Naive thymus-derived CD8-positive, alpha-beta T cell (primary cell): ENCODE data around the gene TJP2. TPM values are rescaled to one million over a fixed set of nuclear protein-coding genes. Genes with fewer than 3 reads are reported as not detected.

ENCODE experiments used
- ATAC-seq, 2 donors: fragments of 150-1000 bp; cut with Tn5 transposase in 1 of 2; sonication (Bioruptor Pico), chemical (Tn5 transposase) in 1 of 2; 1 replicate in 1 of 2; 2 replicates in 1 of 2; pipeline ENCODE4 v1.10.0; 2021; ENCODE audit warnings: mild to moderate bottlenecking in 2 of 2, moderate library complexity in 2 of 2
- POLR2A ChIA-PET: fragments of 350-600 bp; sonication (Branson Sonifier 250); formaldehyde crosslinking; loops from one replicate; lab custom pipeline; 2021; ENCODE audit warnings: antibody characterized with exemption; lab: Charles Lee
- DNase-seq, 10 donors: peaks; one replicate each; pipeline versions ENCODE4 v3.0.0 to v3.0.0-alpha.2; 2020 to 2022
- H3K27ac Mint-ChIP-seq, 10 donors: one replicate each; pipeline ENCODE4 v1.8.0; 2020 to 2022; ENCODE audit warnings: mild to moderate bottlenecking in 10 of 10, mixed read lengths in 10 of 10, moderate library complexity in 4 of 10, inconsistent platforms in 1 of 10
- H3K27me3 Mint-ChIP-seq, 5 donors: one replicate each; pipeline ENCODE4 v1.8.0; 2021 to 2022; ENCODE audit warnings: mixed read lengths in 5 of 5
- H3K36me3 Mint-ChIP-seq, 3 donors: one replicate each; pipeline ENCODE4 v1.8.0; 2020 to 2022; ENCODE audit warnings: mixed read lengths in 3 of 3, mild to moderate bottlenecking in 2 of 3, inconsistent platforms in 1 of 3
- H3K4me1 Mint-ChIP-seq, 4 donors: one replicate each; pipeline ENCODE4 v1.8.0; 2021 to 2022; ENCODE audit warnings: mixed read lengths in 4 of 4
- H3K4me3 Mint-ChIP-seq, 10 donors: one replicate each; pipeline ENCODE4 v1.8.0; 2020 to 2022; ENCODE audit warnings: mild to moderate bottlenecking in 10 of 10, mixed read lengths in 10 of 10, moderate library complexity in 6 of 10, inconsistent platforms in 1 of 10
- H3K9me3 Mint-ChIP-seq, 9 donors: one replicate each; pipeline ENCODE4 v1.8.0; 2020 to 2022; ENCODE audit warnings: mixed read lengths in 9 of 9, mild to moderate bottlenecking in 3 of 9, inconsistent platforms in 1 of 9, moderate library complexity in 1 of 9
- polyA plus RNA-seq, 3 donors: library from polyadenylated mRNA; unstranded; fragments of 300-500 nt; fragmentation: Illumina TruSeq; gene quantifications; one replicate each; pipeline ENCODE4 v1.2.3, GENCODE V29; 2021
- total RNA-seq, 8 experiments: library from RNA in 2 of 8; stranded (reverse) in 2 of 8; gene quantifications; one replicate each; pipeline ENCODE4 v1.2.3 and lab custom pipeline; 2021 to 2026

Gene TJP2
- total and polyA plus RNA-seq, 5 experiments from 2014 or later: 0.14 to 4.2 (median 2.2) TPM; not detected in 1

GRCh38 chr9:69317894-69318293 lies 143.8 kb downstream of the TJP2 start:
- no peak for ATAC-seq
- no peaks in the 10 kb centered on the region for H3K4me1 Mint-ChIP-seq

GRCh38 chr9:69319324-69320025 lies 145.4 kb downstream of the TJP2 start:
- POLR2A ChIA-PET: no interaction called here
- Mint-ChIP-seq H3K4me3 (no peak overlapping the region), H3K4me1 (peaks cover 0 to 2% (median 1%) of the 10 kb centered on the region in 4 donors), H3K27ac (no peak overlapping the region), H3K36me3 (no peaks in the 10 kb centered on the region), H3K9me3 (peaks cover 0 to 3% (median 0%) of the 10 kb centered on the region in 9 donors), H3K27me3 (peaks cover 13 to 35% (median 27%) of the 10 kb centered on the region in 5 donors)
- ATAC-seq (no peak), DNase-seq (no peak)

More at GRCh38 chr9:69317894-69318293, 143.8 kb downstream of the TJP2 start:
- Mint-ChIP-seq H3K9me3 (peaks cover 0 to 14% (median 11%) of the 10 kb centered on the region in 9 donors), H3K27ac (no peak overlapping the region), H3K27me3 (peaks cover 9 to 33% (median 17%) of the 10 kb centered on the region in 5 donors), H3K4me3 (no peak overlapping the region), H3K36me3 (peaks cover 0 to 12% (median 4%) of the 10 kb centered on the region in 3 donors)
- no peak for DNase-seq
- POLR2A ChIA-PET: no interaction called here

DNA sequence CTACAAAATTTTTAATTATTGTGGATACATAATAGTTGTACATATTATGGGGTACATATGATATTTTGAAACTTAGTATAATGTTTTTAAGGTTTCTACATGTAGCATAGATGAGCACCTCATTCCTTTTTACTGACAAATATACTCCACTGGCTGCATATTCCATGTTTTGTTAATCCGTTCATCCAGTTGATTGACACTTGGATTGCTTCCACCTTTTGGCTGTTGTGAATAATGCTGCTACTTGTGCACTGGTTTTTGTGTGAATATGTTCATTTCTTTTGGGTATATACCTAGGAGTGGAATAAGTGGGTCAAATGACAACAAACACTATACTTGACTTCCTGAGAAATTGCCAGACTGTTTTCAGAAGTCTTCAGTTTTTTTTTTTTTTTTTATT lies 148.2 kb downstream of the TJP2 start:
- H3K4me3 Mint-ChIP-seq: no peak overlapping the region
- ATAC-seq (no peak), DNase-seq (no peak)
- H3K27ac Mint-ChIP-seq: no peak overlapping the region
- peaks cover 0 to 3% (median 0%) of the 10 kb centered on the region in 9 donors for H3K9me3 Mint-ChIP-seq
- no peaks in the 10 kb centered on the region for H3K36me3 Mint-ChIP-seq
- H3K27me3 Mint-ChIP-seq: peaks cover 12 to 46% (median 38%) of the 10 kb centered on the region in 5 donors
- POLR2A ChIA-PET: no interaction called here
- peaks cover 0 to 10% (median 6%) of the 10 kb centered on the region in 4 donors for H3K4me1 Mint-ChIP-seq

DNA sequence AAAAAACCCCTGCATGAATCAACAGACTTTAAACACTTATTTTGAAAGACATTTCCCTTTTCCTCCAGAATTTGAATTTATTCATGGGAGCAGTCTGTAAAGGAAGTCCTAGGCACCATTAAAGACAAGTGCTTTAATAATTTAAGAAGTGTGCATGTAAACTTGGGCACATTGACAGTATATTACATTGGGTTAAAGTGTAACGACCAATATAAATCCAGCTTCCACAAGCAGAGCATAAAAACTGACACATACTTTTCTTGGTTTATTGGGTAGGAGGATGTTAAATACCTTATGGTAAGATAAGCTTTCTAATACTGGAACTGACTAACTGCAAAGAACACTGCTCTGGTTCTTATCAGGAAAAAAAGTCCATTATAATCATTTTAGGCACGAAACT lies 149.8 kb downstream of the TJP2 start:
- H3K4me3 Mint-ChIP-seq: peak overlapping the region in 1 of 10 donors; percentile 27
- H3K36me3 Mint-ChIP-seq: no peaks in the 10 kb centered on the region
- H3K27ac Mint-ChIP-seq: no peak overlapping the region
- peaks cover 17 to 43% (median 31%) of the 10 kb centered on the region in 5 donors for H3K27me3 Mint-ChIP-seq
- peaks cover 0 to 10% (median 6%) of the 10 kb centered on the region in 4 donors for H3K4me1 Mint-ChIP-seq
- no peaks in the 10 kb centered on the region for H3K9me3 Mint-ChIP-seq
- POLR2A ChIA-PET: no interaction called here
- DNase-seq (no peak), ATAC-seq (no peak)

Other genes starting within 250 kb of the TJP2 start
- gene PRKACG, start 160.2 kb upstream of the TJP2 start, total RNA-seq: not detected
- gene PRKACG, start 160.2 kb upstream of the TJP2 start, polyA plus RNA-seq: not detected
- 10 to 100 TPM; 19.3 to 23.0 TPM for gene FXN, start 138.5 kb upstream of the TJP2 start, total RNA-seq
- gene FXN, start 138.5 kb upstream of the TJP2 start, polyA plus RNA-seq: 10 to 100 TPM; 51.2 to 78.9 (median 59.9) TPM
- gene ENTREP1, start 150.9 kb downstream of the TJP2 start, total RNA-seq: not detected
- not detected for gene ENTREP1, start 150.9 kb downstream of the TJP2 start, polyA plus RNA-seq